ENCODE results near the gene ESYT3. TPM values are rescaled to one million over a fixed set of nuclear protein-coding genes. Genes with fewer than 3 reads are reported as not detected.

Gene ESYT3
- total RNA-seq, 1 donor from 2014 or later: 2.0 TPM

DNA sequence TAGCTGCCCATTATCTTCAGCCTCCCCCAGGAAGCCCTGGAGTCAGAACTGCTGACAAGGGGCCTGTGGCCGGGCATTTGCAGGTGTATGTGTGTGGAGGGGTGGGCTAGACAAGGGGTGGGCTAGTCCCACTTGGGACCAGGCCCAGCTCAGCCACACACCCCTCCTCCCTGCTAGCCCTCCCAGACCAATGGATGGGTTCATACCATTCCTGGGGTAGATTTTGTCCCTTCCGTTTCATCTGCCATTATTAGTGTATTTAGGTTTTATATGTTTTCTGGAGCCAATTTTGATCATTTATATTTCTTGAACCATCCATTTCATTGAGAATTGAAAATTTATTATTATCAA is 43.9 kb upstream of the ESYT3 start:
- intact Hi-C loops (cut with DNase I): no loop called here
- H3K27ac ChIP-seq: no peak overlapping the region
- no peak overlapping the region for H3K4me3 ChIP-seq

GRCh38 chr3:138394156-138394555 is 40.3 kb upstream of the ESYT3 start:
- peaks cover 0 to 4% of the 10 kb centered on the region in 2 donors for H3K36me3 ChIP-seq
- H3K4me1 ChIP-seq: peaks cover 16% of the 10 kb centered on the region
- H3K9me3 ChIP-seq: no peaks in the 10 kb centered on the region
- no peak overlapping the region for H3K27ac ChIP-seq
- TF ChIP-seq POLR2A (IDR thresholded peaks at IDR 0.05): no peak
- TF ChIP-seq, protein P1, sequence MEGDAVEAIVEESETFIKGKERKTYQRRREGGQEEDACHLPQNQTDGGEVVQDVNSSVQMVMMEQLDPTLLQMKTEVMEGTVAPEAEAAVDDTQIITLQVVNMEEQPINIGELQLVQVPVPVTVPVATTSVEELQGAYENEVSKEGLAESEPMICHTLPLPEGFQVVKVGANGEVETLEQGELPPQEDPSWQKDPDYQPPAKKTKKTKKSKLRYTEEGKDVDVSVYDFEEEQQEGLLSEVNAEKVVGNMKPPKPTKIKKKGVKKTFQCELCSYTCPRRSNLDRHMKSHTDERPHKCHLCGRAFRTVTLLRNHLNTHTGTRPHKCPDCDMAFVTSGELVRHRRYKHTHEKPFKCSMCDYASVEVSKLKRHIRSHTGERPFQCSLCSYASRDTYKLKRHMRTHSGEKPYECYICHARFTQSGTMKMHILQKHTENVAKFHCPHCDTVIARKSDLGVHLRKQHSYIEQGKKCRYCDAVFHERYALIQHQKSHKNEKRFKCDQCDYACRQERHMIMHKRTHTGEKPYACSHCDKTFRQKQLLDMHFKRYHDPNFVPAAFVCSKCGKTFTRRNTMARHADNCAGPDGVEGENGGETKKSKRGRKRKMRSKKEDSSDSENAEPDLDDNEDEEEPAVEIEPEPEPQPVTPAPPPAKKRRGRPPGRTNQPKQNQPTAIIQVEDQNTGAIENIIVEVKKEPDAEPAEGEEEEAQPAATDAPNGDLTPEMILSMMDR (IDR thresholded peaks at IDR 0.05): no peak
- intact Hi-C loops (cut with DNase I): no loop called here
- H3K27me3 ChIP-seq: no peaks in the 10 kb centered on the region
- no peak for DNase-seq (ENCODE audit: extremely low spot score in 2 of 2)
- no peak overlapping the region for H3K4me3 ChIP-seq

More for the DNA sequence above, 43.9 kb upstream of the ESYT3 start:
- DNase-seq (ENCODE audit: extremely low spot score in 2 of 2): no peak
- peaks cover 0 to 5% of the 10 kb centered on the region in 2 donors for H3K36me3 ChIP-seq
- TF ChIP-seq POLR2A (IDR thresholded peaks at IDR 0.05) (no peak), POLR2AphosphoS5 (IDR thresholded peaks at IDR 0.05; ENCODE audit: insufficient read depth in 1 of 2, low read depth in 1 of 2) (no peak)
- TF ChIP-seq, protein P1 (IDR thresholded peaks at IDR 0.05): no peak
- H3K9me3 ChIP-seq: no peaks in the 10 kb centered on the region
- H3K4me1 ChIP-seq: peaks cover 18% of the 10 kb centered on the region
- H3K27me3 ChIP-seq: no peaks in the 10 kb centered on the region

DNA sequence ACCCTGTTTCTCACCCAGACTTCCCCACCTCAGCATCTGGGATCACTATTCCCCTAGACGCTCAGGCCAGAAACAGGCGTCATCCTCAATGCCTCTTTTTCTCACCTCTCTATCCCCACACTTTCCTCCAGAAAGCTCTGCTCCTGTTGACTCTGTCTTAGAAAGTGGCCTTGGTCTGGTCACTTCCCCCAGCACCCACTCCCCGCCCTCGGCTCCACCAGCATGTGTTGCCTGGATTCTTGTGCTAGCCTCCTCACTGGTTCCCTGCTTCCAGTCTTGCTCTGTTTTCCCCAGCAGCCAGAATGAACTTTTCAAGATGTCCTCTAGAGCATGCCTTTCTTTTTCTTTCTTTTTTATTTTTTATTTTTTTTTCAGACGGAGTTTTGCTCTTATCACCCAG is 39.7 kb upstream of the ESYT3 start:
- intact Hi-C loops (cut with DNase I): no loop called here
- TF ChIP-seq POLR2A (IDR thresholded peaks at IDR 0.05) (no peak), POLR2AphosphoS5 (IDR thresholded peaks at IDR 0.05; ENCODE audit: insufficient read depth in 1 of 2, low read depth in 1 of 2) (no peak)
- TF ChIP-seq, protein P1 (IDR thresholded peaks at IDR 0.05): no peak
- H3K27me3 ChIP-seq: no peaks in the 10 kb centered on the region
- H3K36me3 ChIP-seq: peaks cover 0 to 4% of the 10 kb centered on the region in 2 donors
- H3K4me1 ChIP-seq: peaks cover 11% of the 10 kb centered on the region
- H3K27ac ChIP-seq: no peak overlapping the region
- DNase-seq (ENCODE audit: extremely low spot score in 2 of 2): no peak
- H3K9me3 ChIP-seq: no peaks in the 10 kb centered on the region
- no peak overlapping the region for H3K4me3 ChIP-seq

GRCh38 chr3:138395865-138396751 is 38.3 kb upstream of the ESYT3 start:
- intact Hi-C loops (cut with DNase I): no loop called here
- no peaks in the 10 kb centered on the region for H3K4me1 ChIP-seq
- TF ChIP-seq POLR2A (IDR thresholded peaks at IDR 0.05) (no peak), POLR2AphosphoS5 (IDR thresholded peaks at IDR 0.05; ENCODE audit: insufficient read depth in 1 of 2, low read depth in 1 of 2) (no peak)
- TF ChIP-seq, protein P1 (IDR thresholded peaks at IDR 0.05): no peak
- H3K4me3 ChIP-seq: no peak overlapping the region
- no peaks in the 10 kb centered on the region for H3K27me3 ChIP-seq
- no peak for DNase-seq (ENCODE audit: extremely low spot score in 2 of 2)
- H3K27ac ChIP-seq: no peak overlapping the region
- peaks cover 0 to 4% of the 10 kb centered on the region in 2 donors for H3K36me3 ChIP-seq
- H3K9me3 ChIP-seq: no peaks in the 10 kb centered on the region

- intact Hi-C loops (cut with DNase I): no loop called here
- no peaks in the 10 kb centered on the region for H3K27me3 ChIP-seq
These were observed 37.5 kb upstream of the ESYT3 start for GRCh38 chr3:138396752-138397410.

More at GRCh38 chr3:138396752-138397410, 37.5 kb upstream of the ESYT3 start:
- TF ChIP-seq POLR2AphosphoS5 (IDR thresholded peaks at IDR 0.05; ENCODE audit: insufficient read depth in 1 of 2, low read depth in 1 of 2): no peak
- TF ChIP-seq POLR2A (IDR thresholded peaks at IDR 0.05): no peak
- TF ChIP-seq, protein P1 (IDR thresholded peaks at IDR 0.05): no peak
- Histone ChIP-seq H3K4me1 (no peaks in the 10 kb centered on the region), H3K9me3 (no peaks in the 10 kb centered on the region), H3K36me3 (peaks cover 0 to 4% of the 10 kb centered on the region in 2 donors), H3K4me3 (no peak overlapping the region), H3K27ac (no peak overlapping the region)
- no peak for DNase-seq (ENCODE audit: extremely low spot score in 2 of 2)

Measured in vagina (tissue), 2 donors.